ENCODE measurements around the gene PPP6R3.

- TF ChIP-seq POLR2A (IDR thresholded peaks at IDR 0.05; ENCODE audit: low read length): no peak
- TF ChIP-seq GATA1 (IDR thresholded peaks at IDR 0.05; ENCODE audit: low read depth, low read length): no peak
These were observed 22.5 kb upstream of the PPP6R3 start for GRCh38 chr11:68437927-68438657.

Data from erythroblast (primary cell).